HG03442 (cell line): ENCODE results near the gene GLT8D2.
"Not testable (repeated sequence)": the region's sequence is repeated elsewhere in the genome, so short reads cannot be mapped to it uniquely, and the experiment has no call there.

Experiments used
- ATAC-seq: cut with Tn5 transposase; IDR thresholded peaks from one replicate; pipeline ENCODE4 v1.9.1; 2021; ENCODE audit warnings: mild to moderate bottlenecking, moderate library complexity; ENCODE audit not compliant: unreplicated experiment

Gene GLT8D2

DNA sequence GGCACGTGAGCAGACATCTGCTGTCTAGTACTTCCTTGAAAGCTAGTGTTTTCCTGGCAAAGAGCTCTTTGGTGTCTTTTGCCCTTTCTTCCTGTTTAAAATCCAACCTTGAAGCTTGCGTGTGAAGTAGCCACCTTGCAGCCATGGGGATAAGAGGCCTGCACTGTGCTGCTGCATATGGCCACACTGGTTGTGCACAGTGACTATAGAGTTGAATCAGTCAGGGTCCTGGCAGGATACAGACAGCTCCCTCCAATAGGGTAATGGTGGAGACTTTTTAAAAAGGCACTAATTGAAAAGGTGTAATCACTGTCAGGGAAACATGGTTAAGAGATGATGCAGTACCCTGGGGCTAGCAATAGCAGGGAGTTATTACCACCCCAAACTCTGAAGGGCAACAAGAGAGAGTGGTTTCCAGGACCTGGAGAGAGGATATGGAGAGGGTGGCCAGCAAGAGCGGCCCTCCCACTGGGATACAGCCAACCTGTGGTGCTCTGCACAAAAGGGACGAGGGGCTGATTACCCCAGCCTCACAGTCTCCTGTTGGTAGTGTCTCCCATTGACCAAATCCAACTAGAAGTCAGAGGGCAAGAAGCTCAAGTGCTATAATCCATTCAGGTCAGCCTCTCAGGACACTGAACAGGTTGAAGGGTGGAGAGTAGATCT is 4.8 kb upstream of the GLT8D2 start:
- ATAC-seq: no peak

- ATAC-seq: no peak
Measured at GRCh38 chr12:104050436-104050835, 449 bp upstream of the GLT8D2 start.

DNA sequence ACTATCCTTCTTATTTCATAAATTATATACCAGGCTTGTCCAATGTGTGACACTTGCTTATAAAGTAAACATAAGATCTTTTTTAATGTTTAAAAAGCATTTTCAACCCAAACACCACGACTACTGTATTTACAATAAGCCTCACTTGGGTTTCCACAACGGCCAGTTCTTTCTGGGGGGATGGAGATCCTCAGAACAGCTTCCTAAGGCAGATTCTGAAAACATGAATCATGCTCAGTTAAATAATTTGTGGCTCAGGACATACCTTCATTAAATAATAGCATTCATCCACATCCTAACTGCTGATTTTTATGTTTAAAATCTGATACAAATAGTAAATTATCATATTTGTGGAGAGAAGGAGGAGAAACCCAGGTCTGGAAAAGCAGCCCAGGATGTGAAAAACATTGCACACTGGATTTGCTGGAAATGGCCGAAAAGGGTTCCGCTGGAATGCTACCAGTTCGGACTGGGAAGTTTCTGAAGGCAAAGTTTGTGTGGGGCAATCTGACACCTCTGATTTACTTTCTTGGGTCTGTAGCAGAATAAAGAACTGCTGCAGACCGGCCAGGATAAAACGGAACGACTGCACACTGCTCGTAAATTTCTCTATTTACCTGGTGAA is 597 bp downstream of the GLT8D2 start:
- no peak for ATAC-seq

GRCh38 chr12:104048811-104049210 is 1.2 kb downstream of the GLT8D2 start:
- ATAC-seq: no peak

DNA sequence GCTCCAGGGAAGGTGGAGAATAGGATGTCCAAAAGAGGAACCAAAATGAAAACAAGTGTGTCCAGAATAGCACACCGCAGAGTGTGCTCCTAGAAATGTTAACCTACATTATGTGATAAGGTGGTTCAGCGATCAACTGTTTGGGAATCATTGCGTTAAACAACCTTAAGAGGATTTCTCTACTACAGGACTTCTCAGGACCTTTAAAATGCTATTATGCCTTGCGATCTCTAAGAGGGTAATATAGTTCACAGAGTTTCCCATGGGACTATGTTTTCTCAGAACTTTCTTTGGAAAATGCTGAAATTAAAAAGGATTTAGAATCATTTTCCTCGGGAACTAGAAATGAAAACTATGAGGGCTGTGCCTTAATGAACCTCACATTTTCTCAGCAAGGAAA is 1.8 kb downstream of the GLT8D2 start:
- no peak for ATAC-seq

DNA sequence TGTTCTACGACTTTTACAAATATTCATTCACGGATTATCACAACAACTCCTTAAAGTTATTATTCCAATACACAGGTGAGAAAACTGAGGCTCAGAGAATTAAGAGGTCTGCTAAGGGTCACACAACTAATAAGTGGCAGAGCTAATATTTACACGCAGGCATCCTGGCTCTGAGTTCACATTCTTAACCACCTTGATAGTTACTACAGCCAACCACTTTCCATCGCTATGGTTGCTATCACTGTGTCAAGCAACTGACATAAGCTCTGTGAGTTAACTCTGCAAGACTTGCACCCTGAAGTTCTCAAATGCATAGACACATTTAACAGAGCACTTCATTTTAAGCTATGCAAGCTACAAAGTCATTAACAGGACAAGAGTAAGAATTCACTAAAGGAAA is 3.7 kb downstream of the GLT8D2 start:
- ATAC-seq: no peak

DNA sequence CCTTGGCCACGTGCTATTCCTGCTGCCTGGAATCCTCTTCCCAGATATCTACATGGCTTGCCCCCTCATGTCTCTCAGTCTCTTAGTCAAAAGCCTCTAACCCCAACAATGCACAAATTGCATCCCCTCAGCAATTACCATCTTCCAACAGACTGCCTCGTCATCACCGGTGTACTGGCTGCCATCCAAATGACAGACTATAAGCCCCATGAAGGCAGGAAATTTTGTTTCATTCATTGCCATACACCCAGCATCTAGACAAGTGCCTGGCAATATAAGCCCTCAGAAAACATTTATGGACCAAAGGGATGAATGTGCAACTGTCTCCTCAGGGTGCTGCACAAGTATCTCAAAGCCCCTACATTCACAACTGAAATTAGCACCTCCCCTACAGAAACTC is 5.8 kb downstream of the GLT8D2 start:
- no peak for ATAC-seq

GRCh38 chr12:104042580-104042979 is 7.4 kb downstream of the GLT8D2 start:
- no peak for ATAC-seq

- not testable (repeated sequence) for ATAC-seq
Measured at GRCh38 chr12:104039769-104040168, 10.2 kb downstream of the GLT8D2 start.

- not testable (repeated sequence) for ATAC-seq
Measured at GRCh38 chr12:104036143-104036542, 13.8 kb downstream of the GLT8D2 start.

- not testable (repeated sequence) for ATAC-seq
Measured at GRCh38 chr12:104030596-104030995, 19.4 kb downstream of the GLT8D2 start.

DNA sequence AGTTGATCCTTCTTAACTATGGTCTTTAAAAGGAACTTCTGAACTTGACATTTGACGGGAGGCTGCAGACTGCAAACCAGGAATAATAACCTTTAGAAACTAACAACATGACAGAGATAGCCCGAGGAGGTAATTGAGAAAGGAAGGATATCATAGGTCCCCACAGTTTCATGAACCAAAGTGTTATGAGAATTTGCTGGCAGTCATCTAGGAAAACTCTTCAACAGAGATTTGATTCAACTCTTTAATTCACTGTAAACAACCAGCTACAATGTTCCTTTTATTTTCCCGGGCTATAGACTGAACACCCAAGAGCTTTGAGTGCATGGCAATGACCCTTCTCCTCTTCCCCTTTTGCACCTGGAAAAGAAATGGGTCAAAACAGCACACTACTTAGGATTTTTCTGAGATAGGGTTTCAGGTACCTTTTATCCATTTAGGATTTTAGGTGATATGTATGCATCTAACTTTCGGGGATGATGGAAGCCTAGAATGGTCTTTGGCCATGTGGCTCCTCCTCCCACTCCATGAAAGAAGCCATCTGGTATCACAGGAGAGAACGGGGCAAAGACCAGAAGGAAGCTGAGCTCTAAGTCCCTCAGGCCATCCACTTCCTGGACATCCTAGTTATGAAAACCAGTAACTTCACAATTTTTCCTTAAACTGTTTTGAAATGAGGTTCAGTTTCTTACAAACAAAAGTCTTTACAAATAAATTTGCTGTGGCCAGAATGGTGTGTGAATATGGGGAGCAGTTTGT is 23.0 kb downstream of the GLT8D2 start:
- no peak for ATAC-seq

DNA sequence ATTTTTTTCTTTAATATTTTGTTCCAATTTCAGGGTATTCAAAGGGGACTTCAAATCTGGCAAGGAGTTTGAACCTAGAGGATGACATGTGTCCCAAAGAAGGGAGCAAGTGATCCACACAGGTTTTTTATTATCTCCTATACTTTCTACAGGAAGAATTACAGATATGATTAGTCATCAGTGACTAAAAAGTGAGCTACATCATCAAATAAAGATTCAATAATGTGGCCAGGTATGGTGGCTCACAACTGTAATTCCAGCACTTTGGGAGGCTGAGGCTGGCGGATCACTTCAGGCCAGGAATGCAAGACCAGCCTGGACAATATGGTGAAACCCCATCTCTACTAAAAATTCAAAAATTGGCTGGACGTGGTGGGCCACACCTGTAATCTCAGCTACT is 24.2 kb downstream of the GLT8D2 start:
- no peak for ATAC-seq

- ATAC-seq: no peak
Measured at GRCh38 chr12:104024348-104024747, 25.6 kb downstream of the GLT8D2 start.

GRCh38 chr12:104023710-104024109 is 26.3 kb downstream of the GLT8D2 start:
- ATAC-seq: no peak

GRCh38 chr12:104022786-104023185 is 27.2 kb downstream of the GLT8D2 start:
- no peak for ATAC-seq

DNA sequence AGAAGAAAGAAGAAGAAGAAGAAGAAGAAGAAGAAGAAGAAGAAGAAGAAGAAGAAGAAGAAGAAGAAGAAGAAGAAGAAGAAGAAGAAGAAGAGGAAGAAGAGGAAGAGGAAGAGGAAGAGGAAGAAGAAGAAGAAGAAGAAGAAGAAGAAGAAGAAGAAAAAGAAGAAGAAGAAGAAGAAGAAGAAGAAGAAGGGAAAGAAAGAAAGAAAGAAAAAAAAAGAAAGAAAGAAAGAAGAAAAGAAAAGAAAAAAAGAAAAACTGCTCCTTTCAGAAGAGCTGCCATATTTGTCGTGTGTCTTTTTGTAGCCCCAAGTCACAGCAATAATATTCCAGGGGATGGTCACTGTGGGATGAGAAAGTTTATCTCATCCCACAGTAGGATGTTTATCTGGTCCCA is 28.1 kb downstream of the GLT8D2 start:
- not testable (repeated sequence) for ATAC-seq

DNA sequence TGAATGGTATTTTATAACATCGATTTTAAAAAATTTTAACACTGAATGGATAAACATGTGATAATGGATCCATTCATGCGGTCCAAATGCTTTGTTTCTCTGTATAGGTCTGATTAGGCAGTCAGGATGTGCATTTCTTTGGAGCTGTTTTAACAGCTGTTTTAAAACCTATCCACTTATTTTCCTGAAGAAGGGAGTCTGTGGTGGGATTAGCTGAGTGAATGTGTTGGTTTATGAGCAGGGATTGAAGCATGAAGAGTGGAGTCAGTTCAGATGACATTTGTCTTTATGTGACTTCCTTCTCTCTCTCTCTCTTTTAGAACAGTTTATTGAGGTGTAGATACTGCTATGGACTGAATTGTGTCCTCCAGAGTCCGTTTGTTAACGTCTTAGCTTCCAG is 37.7 kb downstream of the GLT8D2 start:
- ATAC-seq: no peak

DNA sequence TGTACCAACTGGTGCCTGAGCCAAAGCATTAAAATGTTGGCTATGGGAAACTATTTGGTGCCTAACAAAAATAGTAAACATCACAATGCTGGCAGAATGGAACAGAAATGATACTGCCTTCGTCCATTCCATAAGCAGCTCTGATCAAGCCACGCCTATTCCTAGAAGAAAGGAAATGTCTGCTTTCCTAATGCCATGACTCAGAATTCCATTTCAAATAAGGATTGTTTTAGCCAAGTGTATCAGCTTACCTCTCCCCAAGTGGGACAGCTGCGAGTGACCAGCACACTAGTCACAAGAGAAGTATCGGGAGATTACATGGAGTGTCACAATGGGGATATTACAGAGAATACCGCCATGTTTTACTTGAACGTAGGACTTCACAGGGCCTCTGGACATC is 38.7 kb downstream of the GLT8D2 start:
- no peak for ATAC-seq

GRCh38 chr12:104010606-104011169 is 39.3 kb downstream of the GLT8D2 start:
- ATAC-seq: no peak

- ATAC-seq: no peak
Measured at GRCh38 chr12:104010121-104010520, 39.9 kb downstream of the GLT8D2 start.

GRCh38 chr12:104006929-104007328 is 43.1 kb downstream of the GLT8D2 start:
- ATAC-seq: no peak
